SK-N-SH (cell line): Measurements from ENCODE around the gene KAT2A. TPM values are rescaled to one million over a fixed set of nuclear protein-coding genes. Genes with fewer than 3 reads are reported as not detected.
"Not testable (repeated sequence)": the region's sequence is repeated elsewhere in the genome, so short reads cannot be mapped to it uniquely, and the experiment has no call there.

ENCODE experiments used
- CTCF ChIA-PET: fragments of 300-600, 350-600 bp; formaldehyde crosslinking; extraction: SDS; loops from one replicate; lab custom pipeline; 2021; lab: Yijun Ruan, JAX
- POLR2A ChIA-PET: fragments of 350-600 bp; sonication (Branson Sonifier 250); formaldehyde crosslinking; extraction: SDS; loops from one replicate; lab custom pipeline; 2020; ENCODE audit warnings: antibody characterized with exemption, inconsistent platforms; lab: Yijun Ruan, JAX
- DNase-seq: peaks from one replicate; pipeline ENCODE4 v3.0.0; 2012
- H2AFZ ChIP-seq: fragments of 200-600 bp; sonication (generic); 2 replicates; pipeline ENCODE4 v1.8.1; 2016; ENCODE audit warnings: antibody characterized with exemption, mild to moderate bottlenecking, low read depth
- H3F3A ChIP-seq: fragments of 200-600 bp; sonication (generic); replicated peaks from 2 replicates; pipeline ENCODE3; 2016; ENCODE audit warnings: antibody characterized with exemption, mild to moderate bottlenecking; ENCODE audit not compliant: insufficient read depth
- H3K27ac ChIP-seq, 2 experiments: fragments of 200-500 bp in 1 of 2; fragments of 200-600 bp in 1 of 2; sonication (Bioruptor generic) in 1 of 2; sonication (generic), shearing (Covaris generic) in 1 of 2; 2 replicates each; pipeline versions ENCODE4 v1.5.1 to v1.6.1; 2014 to 2016; ENCODE audit warnings: low read depth in 2 of 2, inconsistent platforms in 1 of 2, low read length in 1 of 2, mild to moderate bottlenecking in 1 of 2, mixed read lengths in 1 of 2
- H3K27me3 ChIP-seq: fragments of 200-600 bp; sonication (generic), shearing (Covaris generic); 2 replicates; pipeline ENCODE4 v1.6.1; 2016; ENCODE audit warnings: mixed run types; ENCODE audit not compliant: insufficient read depth
- H3K36me3 ChIP-seq, 2 experiments: fragments of 200-500 bp in 1 of 2; fragments of 200-600 bp in 1 of 2; sonication (Bioruptor generic) in 1 of 2; sonication (generic) in 1 of 2; replicated peaks in 1 of 2; 2 replicates each; pipeline versions ENCODE3 to v1.5.1; 2014 to 2016; ENCODE audit warnings: low read length in 1 of 2, mild to moderate bottlenecking in 1 of 2; ENCODE audit not compliant: insufficient read depth in 2 of 2, control insufficient read depth in 1 of 2
- H3K4me1 ChIP-seq, 2 experiments: fragments of 200-500 bp in 1 of 2; fragments of 200-600 bp in 1 of 2; sonication (Bioruptor generic) in 1 of 2; sonication (generic), shearing (Covaris generic) in 1 of 2; 2 replicates each; pipeline versions ENCODE4 v1.5.1 to v1.6.1; 2014 to 2016; ENCODE audit warnings: low read depth in 1 of 2, low read length in 1 of 2, mixed run types in 1 of 2; ENCODE audit not compliant: insufficient read depth in 2 of 2, control insufficient read depth in 1 of 2
- H3K4me2 ChIP-seq: fragments of 200-600 bp; sonication (generic), shearing (Covaris generic); 2 replicates; pipeline ENCODE4 v1.6.1; 2017; ENCODE audit warnings: mixed run types
- H3K4me3 ChIP-seq, 2 experiments: fragments of 200-500 bp in 1 of 2; fragments of 200-600 bp in 1 of 2; sonication (Bioruptor generic) in 1 of 2; sonication (generic), shearing (Covaris generic) in 1 of 2; 2 replicates each; pipeline versions ENCODE4 v1.5.1 to v1.8.1; 2014 to 2016; ENCODE audit warnings: low read depth in 2 of 2, inconsistent platforms in 1 of 2, low read length in 1 of 2, mild to moderate bottlenecking in 1 of 2, mixed read lengths in 1 of 2, moderate library complexity in 1 of 2
- H3K79me2 ChIP-seq: fragments of 200-600 bp; sonication (generic); 2 replicates; pipeline ENCODE4 v1.8.1; 2017; ENCODE audit warnings: mild to moderate bottlenecking; ENCODE audit not compliant: insufficient read depth
- H3K9ac ChIP-seq: fragments of 200-600 bp; sonication (generic); 2 replicates; pipeline ENCODE4 v1.6.1; 2017; ENCODE audit warnings: mixed run types
- H3K9me2 ChIP-seq: fragments of 200-600 bp; sonication (generic); 2 replicates; pipeline ENCODE4 v1.6.1; 2017; ENCODE audit warnings: mixed run types
- H3K9me3 ChIP-seq: fragments of 200-600 bp; sonication (generic); 2 replicates; pipeline ENCODE4 v1.6.1; 2017; ENCODE audit warnings: mixed run types, mild to moderate bottlenecking, moderate library complexity
- H4K20me1 ChIP-seq: fragments of 200-600 bp; sonication (generic); 2 replicates; pipeline ENCODE4 v1.6.1; 2017; ENCODE audit warnings: mild to moderate bottlenecking, mixed run types; ENCODE audit not compliant: insufficient read depth
- CHD2 ChIP-seq: fragments of 150-350 bp; IDR thresholded peaks from 2 replicates; pipeline ENCODE4 v1.6.1; 2018; ENCODE audit warnings: low read length; ENCODE audit not compliant: partially characterized antibody
- EZH2phosphoT487 ChIP-seq: fragments of 200-600 bp; sonication (generic); IDR thresholded peaks from 2 replicates; pipeline ENCODE4 v1.6.1; 2017; ENCODE audit warnings: low read depth, mixed run types, mild to moderate bottlenecking, antibody characterized with exemption, moderate library complexity, borderline replicate concordance
- FOXJ3 ChIP-seq: sonication (generic); formaldehyde crosslinking; IDR thresholded peaks from 2 replicates; pipeline ENCODE4 v1.5.1; 2020; ENCODE audit warnings: mild to moderate bottlenecking, missing genetic modification reagents
- FOXM1 ChIP-seq: IDR thresholded peaks from 2 replicates; pipeline ENCODE4 v1.4.0; 2012; ENCODE audit warnings: low read depth, mild to moderate bottlenecking
- GABPA ChIP-seq: IDR thresholded peaks from 2 replicates; pipeline ENCODE4 v1.4.0; 2012; ENCODE audit warnings: low read depth, mild to moderate bottlenecking
- GATA2 ChIP-seq: sonication (generic); formaldehyde crosslinking; IDR thresholded peaks from 2 replicates; pipeline ENCODE4 v1.5.0; 2020; ENCODE audit warnings: mild to moderate bottlenecking, missing genetic modification reagents
- MEF2A ChIP-seq: IDR thresholded peaks from 2 replicates; pipeline ENCODE4 v1.4.0; 2012; ENCODE audit warnings: low read depth, borderline replicate concordance
- MXI1 ChIP-seq: IDR thresholded peaks from 2 replicates; pipeline ENCODE4 v1.6.1; 2012; ENCODE audit warnings: mild to moderate bottlenecking, low read depth, low read length, improper control_type of control experiment
- NFIC ChIP-seq: IDR thresholded peaks from 2 replicates; pipeline ENCODE4 v1.4.0; 2012; ENCODE audit warnings: borderline replicate concordance
- RCOR1 ChIP-seq: fragments of 150-350 bp; IDR thresholded peaks from 2 replicates; pipeline ENCODE4 v1.6.1; 2017; ENCODE audit warnings: antibody characterized with exemption, low read length
- SIN3A ChIP-seq: IDR thresholded peaks from 2 replicates; pipeline ENCODE4 v1.6.1; 2012; ENCODE audit warnings: low read depth, mild to moderate bottlenecking, low read length, moderate library complexity, borderline replicate concordance
- TAF1 ChIP-seq: IDR thresholded peaks from 2 replicates; pipeline ENCODE4 v1.6.1; 2012; ENCODE audit warnings: low read depth, mild to moderate bottlenecking, low read length, moderate library complexity, borderline replicate concordance
- TEAD4 ChIP-seq: IDR thresholded peaks from 2 replicates; pipeline ENCODE4 v1.4.0; 2012; ENCODE audit warnings: mild to moderate bottlenecking, borderline replicate concordance; ENCODE audit not compliant: insufficient read depth
- WGBS: methylation state at CpG from one replicate; pipeline ENCODE4 v1.1.6; 2017; ENCODE audit warnings: low lambda C conversion rate; 5-methylcytosine and 5-hydroxymethylcytosine counted together
- polyA plus RNA-seq, 3 experiments: library from polyadenylated mRNA; depleted of rRNA; stranded (reverse); fragments of >200 nt; gene quantifications; 2 replicates each; pipeline ENCODE4 v1.2.3, GENCODE V29; 2012
- TF ChIP-seq, protein P1 (sequence below): IDR thresholded peaks from 2 replicates; pipeline ENCODE4 v1.6.1; 2012; ENCODE audit warnings: mild to moderate bottlenecking, low read depth, low read length, moderate library complexity
- TF ChIP-seq, protein P2 (sequence below): IDR thresholded peaks from 2 replicates; pipeline ENCODE4 v1.4.0; 2012; ENCODE audit warnings: low read depth, borderline replicate concordance
- TF ChIP-seq, protein P3 (sequence below): fragments of 200-600 bp; sonication (generic); IDR thresholded peaks from 2 replicates; pipeline ENCODE4 v1.6.1; 2017; ENCODE audit warnings: antibody characterized with exemption, mild to moderate bottlenecking, moderate library complexity
- TF ChIP-seq, protein P4 (sequence below): IDR thresholded peaks from 2 replicates; pipeline ENCODE4 v1.4.0; 2012; ENCODE audit warnings: low read depth

Gene KAT2A
- polyA plus RNA-seq, 1 of the 3 experiments (the other 2 are of a cell fraction), result 45.1 TPM

DNA sequence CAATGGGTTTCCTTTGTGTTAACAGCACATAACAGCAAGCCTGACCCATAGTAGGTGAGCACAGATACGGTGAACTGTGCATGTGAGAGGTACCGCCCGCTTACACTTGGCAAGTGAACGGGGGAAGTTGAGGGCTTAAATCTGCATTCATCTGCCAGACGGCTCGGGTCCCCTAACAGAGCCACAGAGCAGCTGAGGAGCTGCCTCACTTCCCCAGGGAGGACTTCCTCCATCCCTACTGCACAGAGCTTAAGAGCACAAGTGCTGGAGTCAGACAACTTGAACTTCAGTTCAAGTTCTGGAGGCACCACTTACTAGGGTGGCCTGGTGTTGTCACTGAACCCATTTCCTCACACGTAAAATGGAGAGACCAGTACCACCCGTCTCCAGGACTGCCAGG is 20.2 kb upstream of the KAT2A start (continued):
- TF ChIP-seq, protein P1, sequence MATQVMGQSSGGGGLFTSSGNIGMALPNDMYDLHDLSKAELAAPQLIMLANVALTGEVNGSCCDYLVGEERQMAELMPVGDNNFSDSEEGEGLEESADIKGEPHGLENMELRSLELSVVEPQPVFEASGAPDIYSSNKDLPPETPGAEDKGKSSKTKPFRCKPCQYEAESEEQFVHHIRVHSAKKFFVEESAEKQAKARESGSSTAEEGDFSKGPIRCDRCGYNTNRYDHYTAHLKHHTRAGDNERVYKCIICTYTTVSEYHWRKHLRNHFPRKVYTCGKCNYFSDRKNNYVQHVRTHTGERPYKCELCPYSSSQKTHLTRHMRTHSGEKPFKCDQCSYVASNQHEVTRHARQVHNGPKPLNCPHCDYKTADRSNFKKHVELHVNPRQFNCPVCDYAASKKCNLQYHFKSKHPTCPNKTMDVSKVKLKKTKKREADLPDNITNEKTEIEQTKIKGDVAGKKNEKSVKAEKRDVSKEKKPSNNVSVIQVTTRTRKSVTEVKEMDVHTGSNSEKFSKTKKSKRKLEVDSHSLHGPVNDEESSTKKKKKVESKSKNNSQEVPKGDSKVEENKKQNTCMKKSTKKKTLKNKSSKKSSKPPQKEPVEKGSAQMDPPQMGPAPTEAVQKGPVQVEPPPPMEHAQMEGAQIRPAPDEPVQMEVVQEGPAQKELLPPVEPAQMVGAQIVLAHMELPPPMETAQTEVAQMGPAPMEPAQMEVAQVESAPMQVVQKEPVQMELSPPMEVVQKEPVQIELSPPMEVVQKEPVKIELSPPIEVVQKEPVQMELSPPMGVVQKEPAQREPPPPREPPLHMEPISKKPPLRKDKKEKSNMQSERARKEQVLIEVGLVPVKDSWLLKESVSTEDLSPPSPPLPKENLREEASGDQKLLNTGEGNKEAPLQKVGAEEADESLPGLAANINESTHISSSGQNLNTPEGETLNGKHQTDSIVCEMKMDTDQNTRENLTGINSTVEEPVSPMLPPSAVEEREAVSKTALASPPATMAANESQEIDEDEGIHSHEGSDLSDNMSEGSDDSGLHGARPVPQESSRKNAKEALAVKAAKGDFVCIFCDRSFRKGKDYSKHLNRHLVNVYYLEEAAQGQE, result no peak
- no peak for TF ChIP-seq CHD2
- no peak for TF ChIP-seq NFIC
- TF ChIP-seq SIN3A, result no peak
- TF ChIP-seq GATA2, result no peak
- no peak for TF ChIP-seq TEAD4
- no peak for TF ChIP-seq FOXM1
- TF ChIP-seq RCOR1, result no peak
- no peak for TF ChIP-seq MEF2A
- TF ChIP-seq MXI1, result no peak

DNA sequence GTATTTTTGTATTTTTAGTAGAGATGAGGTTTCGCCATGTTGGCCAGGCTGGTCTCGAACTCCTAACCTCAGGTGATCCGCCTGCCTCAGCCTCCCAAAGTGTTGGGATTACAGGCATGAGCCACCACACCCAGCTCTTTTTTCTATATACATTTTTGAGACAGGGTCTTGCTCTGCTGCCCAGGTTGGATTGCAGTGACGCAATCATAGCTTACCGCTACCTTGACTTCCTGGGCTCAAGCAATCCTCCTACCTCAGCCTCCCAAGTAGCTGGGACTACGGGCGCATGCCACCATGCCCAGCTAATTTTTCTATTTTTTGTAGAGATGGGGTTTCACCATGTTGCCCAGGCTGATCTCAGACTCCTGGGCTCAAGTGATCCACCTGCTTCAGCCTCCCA is 19.5 kb upstream of the KAT2A start:
- H3K9ac ChIP-seq, H3K4me2 ChIP-seq, H3K27me3 ChIP-seq, H3K4me3 ChIP-seq, H3K9me3 ChIP-seq, POLR2A ChIA-PET, H3K27ac ChIP-seq, H3K9me2 ChIP-seq, DNase-seq, H3F3A ChIP-seq, H2AFZ ChIP-seq: not testable (repeated sequence)
- peaks cover 11 to 21% of the 10 kb centered on the region in 2 experiments for H3K36me3 ChIP-seq
- H3K4me1 ChIP-seq, result peaks cover 8 to 18% of the 10 kb centered on the region in 2 experiments; a peak in 2 of 4 replicates
- 97% methylated on average over 7 of the region's 7 CpGs for WGBS
- peaks cover 70% of the 10 kb centered on the region for H4K20me1 ChIP-seq
- H3K79me2 ChIP-seq, result peaks cover 97% of the 10 kb centered on the region
- CTCF ChIA-PET, result interaction anchor here (1.1 kb wide), 1 partner anchor 175 kb away, joined by 3 read pairs; no protein-coding TSS in a partner anchor

DNA sequence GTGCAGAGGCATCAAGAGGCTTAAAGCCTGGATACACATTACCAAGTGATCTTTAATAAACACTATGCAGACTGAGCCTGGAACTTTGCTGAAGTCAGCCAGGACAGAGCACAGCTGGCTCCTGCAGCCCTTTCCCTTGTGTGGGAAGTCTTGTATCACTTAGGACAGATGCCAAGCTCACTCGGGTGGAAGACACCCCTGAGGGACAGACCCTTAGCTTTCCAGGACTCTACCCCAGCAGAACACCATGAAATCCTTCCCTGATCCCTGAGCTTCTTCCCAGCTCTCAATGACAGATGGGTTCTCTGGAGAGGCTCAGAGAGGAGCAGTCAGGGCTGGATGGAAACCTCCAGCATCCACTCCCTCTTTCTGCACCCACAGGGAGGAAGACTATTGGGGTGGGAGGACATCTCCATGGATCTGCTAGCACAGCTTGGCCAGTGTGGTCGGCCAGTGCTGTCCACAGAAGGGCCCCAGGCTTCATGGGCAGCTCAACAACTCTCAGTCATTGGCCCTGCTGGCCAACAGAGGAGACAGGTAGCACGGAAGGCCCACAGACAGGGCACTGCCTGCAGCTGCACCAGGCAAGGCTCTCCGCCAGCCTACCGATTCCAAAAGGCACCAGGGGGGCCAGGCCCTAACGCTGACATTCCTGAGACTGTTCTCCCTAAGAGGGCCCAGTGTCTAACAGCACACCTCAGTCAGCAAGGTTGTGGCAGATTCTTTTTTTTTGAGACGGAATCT is 17.8 kb upstream of the KAT2A start:
- ChIA-PET POLR2A (interaction anchor here (0.7 kb wide), 1 partner anchor 108 kb away, joined by 3 read pairs; no protein-coding TSS in a partner anchor), CTCF (interaction anchor here (1.3 kb wide), 1 partner anchor 20 kb away, joined by 3 read pairs; no protein-coding TSS in a partner anchor)
- DNase-seq, result no peak
- 84% methylated on average over 6 of the region's 7 CpGs for WGBS
- peaks cover 67% of the 10 kb centered on the region for H4K20me1 ChIP-seq
- no peak overlapping the region for H3K4me3 ChIP-seq
- no peaks in the 10 kb centered on the region for H3K27me3 ChIP-seq
- H3K79me2 ChIP-seq, result peaks cover 99% of the 10 kb centered on the region
- H3K9ac ChIP-seq, result no peak overlapping the region
- H3K9me2 ChIP-seq, result no peaks in the 10 kb centered on the region
- peaks cover 13 to 23% of the 10 kb centered on the region in 2 experiments; a peak in 2 of 4 replicates for H3K4me1 ChIP-seq
- H3K9me3 ChIP-seq, result no peaks in the 10 kb centered on the region
- no peaks in the 10 kb centered on the region for H3F3A ChIP-seq
- H3K4me2 ChIP-seq, result no peak overlapping the region
- no peak overlapping the region for H3K27ac ChIP-seq
- H3K36me3 ChIP-seq, result peaks cover 11 to 14% of the 10 kb centered on the region in 2 experiments
- TF ChIP-seq FOXJ3, result no peak
- TF ChIP-seq, protein P2, sequence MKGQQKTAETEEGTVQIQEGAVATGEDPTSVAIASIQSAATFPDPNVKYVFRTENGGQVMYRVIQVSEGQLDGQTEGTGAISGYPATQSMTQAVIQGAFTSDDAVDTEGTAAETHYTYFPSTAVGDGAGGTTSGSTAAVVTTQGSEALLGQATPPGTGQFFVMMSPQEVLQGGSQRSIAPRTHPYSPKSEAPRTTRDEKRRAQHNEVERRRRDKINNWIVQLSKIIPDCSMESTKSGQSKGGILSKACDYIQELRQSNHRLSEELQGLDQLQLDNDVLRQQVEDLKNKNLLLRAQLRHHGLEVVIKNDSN, result no peak
- TF ChIP-seq, protein P3, sequence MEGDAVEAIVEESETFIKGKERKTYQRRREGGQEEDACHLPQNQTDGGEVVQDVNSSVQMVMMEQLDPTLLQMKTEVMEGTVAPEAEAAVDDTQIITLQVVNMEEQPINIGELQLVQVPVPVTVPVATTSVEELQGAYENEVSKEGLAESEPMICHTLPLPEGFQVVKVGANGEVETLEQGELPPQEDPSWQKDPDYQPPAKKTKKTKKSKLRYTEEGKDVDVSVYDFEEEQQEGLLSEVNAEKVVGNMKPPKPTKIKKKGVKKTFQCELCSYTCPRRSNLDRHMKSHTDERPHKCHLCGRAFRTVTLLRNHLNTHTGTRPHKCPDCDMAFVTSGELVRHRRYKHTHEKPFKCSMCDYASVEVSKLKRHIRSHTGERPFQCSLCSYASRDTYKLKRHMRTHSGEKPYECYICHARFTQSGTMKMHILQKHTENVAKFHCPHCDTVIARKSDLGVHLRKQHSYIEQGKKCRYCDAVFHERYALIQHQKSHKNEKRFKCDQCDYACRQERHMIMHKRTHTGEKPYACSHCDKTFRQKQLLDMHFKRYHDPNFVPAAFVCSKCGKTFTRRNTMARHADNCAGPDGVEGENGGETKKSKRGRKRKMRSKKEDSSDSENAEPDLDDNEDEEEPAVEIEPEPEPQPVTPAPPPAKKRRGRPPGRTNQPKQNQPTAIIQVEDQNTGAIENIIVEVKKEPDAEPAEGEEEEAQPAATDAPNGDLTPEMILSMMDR, result no peak
- TF ChIP-seq GABPA, result no peak
- TF ChIP-seq, protein P4, sequence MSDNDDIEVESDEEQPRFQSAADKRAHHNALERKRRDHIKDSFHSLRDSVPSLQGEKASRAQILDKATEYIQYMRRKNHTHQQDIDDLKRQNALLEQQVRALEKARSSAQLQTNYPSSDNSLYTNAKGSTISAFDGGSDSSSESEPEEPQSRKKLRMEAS, result no peak
- no peak for TF ChIP-seq GATA2
- TF ChIP-seq EZH2phosphoT487, result no peak
- no peak for TF ChIP-seq SIN3A
- no peak for TF ChIP-seq TAF1
- no peak for TF ChIP-seq FOXM1
- H2AFZ ChIP-seq, result no peak overlapping the region
